Liver (tissue), 9 donors: Measurements from ENCODE around the gene TSPAN5. TPM values are rescaled to one million over a fixed set of nuclear protein-coding genes. Genes with fewer than 3 reads are reported as not detected.

Experiments
- DNase-seq: peaks from one replicate; pipeline ENCODE4 v3.0.0-alpha.2; 2017; ENCODE audit warnings: low spot score
- H3K27ac ChIP-seq, 2 donors: one replicate each; pipeline ENCODE4 v1.7.0; 2013; ENCODE audit warnings: inconsistent platforms in 2 of 2, low read length in 2 of 2, control low read depth in 1 of 2, low read depth in 1 of 2, mild to moderate bottlenecking in 1 of 2
- H3K27me3 ChIP-seq, 4 donors: one replicate each; pipeline versions ENCODE4 v1.6.1 to v1.7.0; 2013; ENCODE audit warnings: low read length in 3 of 4, inconsistent platforms in 1 of 4, mild to moderate bottlenecking in 1 of 4, moderate library complexity in 1 of 4; ENCODE audit not compliant: control insufficient read depth in 4 of 4, insufficient read depth in 4 of 4
- H3K36me3 ChIP-seq, 4 donors: one replicate each; pipeline versions ENCODE4 v1.6.1 to v1.7.0; 2013; ENCODE audit warnings: low read length in 3 of 4, mild to moderate bottlenecking in 3 of 4, low read depth in 1 of 4, moderate library complexity in 1 of 4; ENCODE audit not compliant: control insufficient read depth in 4 of 4, insufficient read depth in 3 of 4
- H3K4me1 ChIP-seq, 4 donors: one replicate each; pipeline versions ENCODE4 v1.6.1 to v1.7.0; 2013; ENCODE audit warnings: low read length in 3 of 4, mild to moderate bottlenecking in 3 of 4, moderate library complexity in 1 of 4; ENCODE audit not compliant: control insufficient read depth in 4 of 4, insufficient read depth in 4 of 4
- H3K4me3 ChIP-seq, 3 donors: one replicate each; pipeline versions ENCODE4 v1.6.1 to v1.7.0; 2013; ENCODE audit warnings: low read length in 3 of 3, control low read depth in 1 of 3, low read depth in 1 of 3, mild to moderate bottlenecking in 1 of 3
- H3K9ac ChIP-seq, 2 donors: one replicate each; pipeline ENCODE4 v1.7.0; 2013; ENCODE audit warnings: low read length in 2 of 2, mild to moderate bottlenecking in 2 of 2, moderate library complexity in 2 of 2, control low read depth in 1 of 2, low read depth in 1 of 2
- H3K9me3 ChIP-seq, 4 donors: one replicate each; pipeline versions ENCODE4 v1.6.1 to v1.7.0; 2013; ENCODE audit warnings: low read length in 3 of 4; ENCODE audit not compliant: control insufficient read depth in 4 of 4
- ATF3 ChIP-seq: IDR thresholded peaks from 2 replicates; pipeline ENCODE4 v1.6.1; 2016; ENCODE audit warnings: antibody characterized with exemption
- CTCF ChIP-seq: fragments of 150-350 bp; IDR thresholded peaks from 2 replicates; pipeline ENCODE4 v1.5.1; 2017; ENCODE audit warnings: improper control_type of control experiment, low read depth, low read length; ENCODE audit not compliant: missing input control
- EGR1 ChIP-seq, 2 donors: IDR thresholded peaks; 2 replicates each; pipeline ENCODE4 v1.6.1; 2016 to 2018; ENCODE audit warnings: antibody characterized with exemption in 2 of 2, low read depth in 2 of 2
- FOXA1 ChIP-seq: IDR thresholded peaks from 2 replicates; pipeline ENCODE4 v1.6.1; 2016; ENCODE audit warnings: antibody characterized with exemption
- FOXA2 ChIP-seq: IDR thresholded peaks from 2 replicates; pipeline ENCODE4 v1.6.1; 2016; ENCODE audit warnings: antibody characterized with exemption
- GABPA ChIP-seq, 2 donors: IDR thresholded peaks in 1 of 2; conservative IDR thresholded peaks in 1 of 2; 2 replicates each; pipeline ENCODE4 v1.6.1; 2016; ENCODE audit warnings: antibody characterized with exemption in 2 of 2, mild to moderate bottlenecking in 1 of 2, moderate library complexity in 1 of 2
- HNF4A ChIP-seq, 2 donors: conservative IDR thresholded peaks; 2 replicates each; pipeline ENCODE4 v1.6.1; 2016; ENCODE audit warnings: antibody characterized with exemption in 2 of 2, mild to moderate bottlenecking in 2 of 2
- HNF4G ChIP-seq: IDR thresholded peaks from 2 replicates; pipeline ENCODE4 v1.6.1; 2016; ENCODE audit warnings: antibody characterized with exemption
- JUND ChIP-seq, 2 donors: IDR thresholded peaks; 2 replicates each; pipeline ENCODE4 v1.6.1; 2016; ENCODE audit warnings: antibody characterized with exemption in 2 of 2
- MAX ChIP-seq: IDR thresholded peaks from 2 replicates; pipeline ENCODE4 v1.6.1; 2016; ENCODE audit warnings: antibody characterized with exemption
- NR2F2 ChIP-seq: IDR thresholded peaks from 2 replicates; pipeline ENCODE4 v1.6.1; 2016; ENCODE audit warnings: antibody characterized with exemption
- RAD21 ChIP-seq, 2 donors: IDR thresholded peaks; 2 replicates each; pipeline ENCODE4 v1.6.1; 2016; ENCODE audit warnings: antibody characterized with exemption in 2 of 2, mild to moderate bottlenecking in 2 of 2
- REST ChIP-seq: IDR thresholded peaks from 2 replicates; pipeline ENCODE4 v1.6.1; 2016; ENCODE audit warnings: antibody characterized with exemption, mild to moderate bottlenecking
- SP1 ChIP-seq: IDR thresholded peaks from 2 replicates; pipeline ENCODE4 v1.6.1; 2018; ENCODE audit warnings: antibody characterized with exemption, mild to moderate bottlenecking
- TAF1 ChIP-seq: conservative IDR thresholded peaks from 2 replicates; pipeline ENCODE4 v1.6.1; 2016; ENCODE audit warnings: antibody characterized with exemption, mild to moderate bottlenecking
- YY1 ChIP-seq: IDR thresholded peaks from 2 replicates; pipeline ENCODE4 v1.6.1; 2016; ENCODE audit warnings: antibody characterized with exemption, mild to moderate bottlenecking
- WGBS: extraction: QIAGEN DNeasy Blood & Tissue Kit; methylation state at CpG from one replicate; pipeline ENCODE4 v1.1.7; 2013; 5-methylcytosine and 5-hydroxymethylcytosine counted together
- polyA plus RNA-seq, 2 donors: library from polyadenylated mRNA; stranded (reverse) in 1 of 2; unstranded in 1 of 2; fragments of 200-250 nt in 1 of 2; fragments of >200 nt in 1 of 2; fragmentation: Nextera tagmentation in 1 of 2; extraction: Ambion mirVana in 1 of 2; gene quantifications; one replicate each; pipeline versions ENCODE4 v1.2.1 to v1.2.3, GENCODE V29; 2013 to 2015
- total RNA-seq, 2 donors: library from RNA; depleted of rRNA; stranded (reverse); fragments of >200 nt; gene quantifications; one replicate each; pipeline ENCODE4 v1.2.3, GENCODE V29; 2014
- donor health status: healthy.
- donor health status: healthy.
- donor health status: healthy.
- donor health status: healthy.
- donor health status: healthy.

The TSPAN5 gene
- total and polyA plus RNA-seq, 4 donors, result 0.36 to 54.0 (median 0.63) TPM

DNA sequence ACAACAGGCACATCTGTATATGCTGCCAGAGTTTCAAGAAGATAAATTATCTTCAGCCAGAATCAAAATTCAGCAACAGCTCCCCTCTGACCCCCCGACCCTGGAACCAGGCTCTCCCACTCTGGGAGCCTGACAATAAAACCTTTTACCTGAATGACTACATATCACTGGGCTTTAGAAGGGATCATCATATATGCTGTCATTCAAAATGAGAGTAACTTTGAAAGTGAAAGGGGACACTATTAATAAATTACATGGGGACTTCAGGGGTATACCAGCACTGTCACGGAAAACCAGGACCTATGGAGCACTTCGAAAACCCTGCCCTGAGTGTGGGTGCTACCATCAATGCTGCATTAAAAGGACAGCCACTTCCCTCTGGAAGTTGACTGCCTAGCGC is 26.2 kb downstream of the TSPAN5 start:
- no peak for DNase-seq
- Histone ChIP-seq H3K4me3 (no peak overlapping the region), H3K27ac (no peak overlapping the region), H3K36me3 (no peaks in the 10 kb centered on the region), H3K4me1 (peaks cover 0 to 7% (median 1%) of the 10 kb centered on the region in 4 donors), H3K9me3 (no peaks in the 10 kb centered on the region), H3K27me3 (no peaks in the 10 kb centered on the region), H3K9ac (no peak overlapping the region)
- WGBS, result 94% methylated on average over 4 of the region's 4 CpGs
- TF ChIP-seq EGR1 (IDR thresholded peaks at IDR 0.05; ENCODE audit: low read depth in 2 of 2) (no peak), FOXA1 (no peak), MAX (no peak), HNF4A (conservative IDR thresholded peaks at IDR 0.05) (no peak), TAF1 (no peak), HNF4G (no peak), CTCF (no peak), FOXA2 (no peak), SP1 (no peak), ATF3 (no peak), NR2F2 (no peak), GABPA (IDR thresholded peaks at IDR 0.05 in 1 of 2, conservative IDR thresholded peaks at IDR 0.05 in 1 of 2) (no peak), REST (no peak), YY1 (no peak), RAD21 (IDR thresholded peaks at IDR 0.05) (no peak)

DNA sequence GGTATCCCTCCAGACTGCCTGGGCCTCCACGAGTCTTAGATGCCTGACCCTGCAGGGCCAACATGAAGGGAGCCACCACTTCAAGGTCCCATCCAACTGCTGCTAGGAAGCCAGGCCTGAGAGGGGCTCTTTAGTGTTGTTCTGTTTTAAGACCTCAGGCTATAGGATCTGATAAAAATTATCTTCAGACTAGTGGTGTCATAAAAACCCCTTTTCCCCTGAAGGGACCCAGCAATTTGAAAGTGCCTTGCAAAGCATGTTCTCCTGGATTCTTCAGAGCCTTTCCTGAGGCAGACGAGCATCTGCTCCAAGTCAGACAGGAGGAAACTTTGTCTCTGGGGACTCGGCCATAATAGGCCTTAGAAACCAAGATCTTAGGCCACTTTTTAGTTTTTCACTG is 26.9 kb downstream of the TSPAN5 start:
- Histone ChIP-seq H3K9me3 (no peaks in the 10 kb centered on the region), H3K4me1 (peaks cover 0 to 7% (median 1%) of the 10 kb centered on the region in 4 donors), H3K36me3 (no peaks in the 10 kb centered on the region), H3K9ac (no peak overlapping the region), H3K27ac (no peak overlapping the region), H3K27me3 (no peaks in the 10 kb centered on the region), H3K4me3 (no peak overlapping the region)
- WGBS, result 85% methylated on average over 3 of the region's 3 CpGs
- DNase-seq, result no peak
- TF ChIP-seq REST (no peak), HNF4A (conservative IDR thresholded peaks at IDR 0.05) (no peak), YY1 (no peak), FOXA1 (no peak), ATF3 (no peak), JUND (IDR thresholded peaks at IDR 0.05) (no peak), GABPA (IDR thresholded peaks at IDR 0.05 in 1 of 2, conservative IDR thresholded peaks at IDR 0.05 in 1 of 2) (no peak), MAX (no peak), FOXA2 (no peak), CTCF (no peak)
